Gastrocnemius medialis (tissue), 4 donors: Measurements from ENCODE around the gene ARHGEF19. TPM values are rescaled to one million over a fixed set of nuclear protein-coding genes. Genes with fewer than 3 reads are reported as not detected.

Experiments
- ATAC-seq, 2 donors: fragments of 150-250 bp; one replicate each; pipeline ENCODE4 v1.9.1; 2016
- DNase-seq, 2 donors: peaks; one replicate each; pipeline ENCODE4 v3.0.0-alpha.2; 2019
- H3K27ac ChIP-seq, 4 donors: fragments of 200-600 bp; sonication (generic); 1 replicate in 1 of 4; 2 replicates in 3 of 4; pipeline ENCODE4 v1.5.1; 2016 to 2018; ENCODE audit warnings: mild to moderate bottlenecking in 2 of 4, moderate library complexity in 1 of 4
- H3K27me3 ChIP-seq, 3 donors: fragments of 200-600 bp; sonication (generic) in 2 of 3; 1 replicate in 1 of 3; 2 replicates in 2 of 3; pipeline versions ENCODE4 v1.5.1 to v1.6.0; 2016 to 2019; ENCODE audit warnings: mild to moderate bottlenecking in 1 of 3, moderate library complexity in 1 of 3
- H3K36me3 ChIP-seq, 2 donors: fragments of 200-600 bp; sonication (generic) in 1 of 2; one replicate each; pipeline ENCODE4 v1.5.1; 2017 to 2018
- H3K4me1 ChIP-seq, 2 donors: fragments of 200-600 bp; sonication (generic) in 1 of 2; one replicate each; pipeline ENCODE4 v1.5.1; 2016 to 2017; ENCODE audit warnings: mild to moderate bottlenecking in 2 of 2
- H3K4me3 ChIP-seq, 4 donors: fragments of 200-600 bp; sonication (generic) in 3 of 4; 1 replicate in 1 of 4; 2 replicates in 3 of 4; pipeline ENCODE4 v1.5.1; 2016 to 2019; ENCODE audit warnings: mild to moderate bottlenecking in 2 of 4
- H3K9me3 ChIP-seq, 3 donors: fragments of 200-600 bp; sonication (generic) in 2 of 3; 1 replicate in 1 of 3; 2 replicates in 2 of 3; pipeline ENCODE4 v1.5.1; 2016 to 2019
- CTCF ChIP-seq, 5 experiments: fragments of 450-650 bp in 3 of 5; fragments of 200-600 bp in 2 of 5; sonication (generic) in 2 of 5; IDR thresholded peaks in 4 of 5; conservative IDR thresholded peaks in 1 of 5; 1 replicate in 4 of 5; 2 replicates in 1 of 5; pipeline ENCODE4 v1.5.1; 2016 to 2019; ENCODE audit warnings: antibody characterized with exemption in 5 of 5, mild to moderate bottlenecking in 3 of 5, moderate library complexity in 3 of 5
- POLR2A ChIP-seq, 2 donors: fragments of 450-650 bp; IDR thresholded peaks; one replicate each; pipeline ENCODE4 v1.6.1; 2017; ENCODE audit warnings: antibody characterized with exemption in 2 of 2, mild to moderate bottlenecking in 2 of 2, moderate library complexity in 2 of 2
- in situ Hi-C, 4 donors: fragments of 200-750 bp; cut with MboI; loops; one replicate each; pipeline versions ENCODE4 v1.15.0 to v1.8.0; 2017; ENCODE audit warnings: low sequenced_read_pairs in 4 of 4
- intact Hi-C: fragments of 100-400 bp; cut with DNase I; formaldehyde crosslinking; loops from one replicate; pipeline ENCODE4 v1.15.1; 2023; ENCODE audit warnings: low total_unique reads
- total RNA-seq, 4 donors: library from RNA; depleted of rRNA; stranded (reverse); fragments of >200 nt; gene quantifications; one replicate each; pipeline versions ENCODE4 v1.1.0 to v1.2.3, GENCODE V29; 2016

Gene ARHGEF19
- 1 to 10 TPM in 3 of 4 donors, under 1 TPM in 1; 0.68 to 3.0 (median 2.3) TPM for total RNA-seq

GRCh38 chr1:16212251-16212961 lies at the start of gene ARHGEF19:
Gene ARHGEF19, minus strand, starts transcription at chr1:16212652. Its CDS starts 3,598 bp downstream, at chr1:16209054.
- H3K9me3 ChIP-seq, result no peaks in the 10 kb centered on the region
- TF ChIP-seq CTCF (IDR thresholded peaks at IDR 0.05 in 4 of 5, conservative IDR thresholded peaks at IDR 0.05 in 1 of 5) (no peak), POLR2A (IDR thresholded peaks at IDR 0.05) (no peak)
- H3K27me3 ChIP-seq, result peaks cover 3 to 4% (median 4%) of the 10 kb centered on the region in 3 donors
- ATAC-seq (no peak), DNase-seq (no peak)
- H3K36me3 ChIP-seq, result no peaks in the 10 kb centered on the region
- H3K4me1 ChIP-seq, result peaks cover 11 to 12% of the 10 kb centered on the region in 2 donors
- in situ Hi-C loops, result no loop called here
- H3K4me3 ChIP-seq, result no peak within 1 kb of the TSS
- intact Hi-C loops, result no loop called here
- H3K27ac ChIP-seq, result no peak within 1 kb of the TSS

GRCh38 chr1:16262067-16262466 lies 49.6 kb upstream of the ARHGEF19 start:
- Histone ChIP-seq H3K27ac (no peak overlapping the region), H3K4me1 (peaks cover 10 to 16% of the 10 kb centered on the region in 2 donors), H3K36me3 (no peaks in the 10 kb centered on the region), H3K9me3 (no peaks in the 10 kb centered on the region), H3K4me3 (no peak overlapping the region), H3K27me3 (no peaks in the 10 kb centered on the region)
- intact Hi-C loops, result no loop called here
- TF ChIP-seq POLR2A (IDR thresholded peaks at IDR 0.05), result no peak
- TF ChIP-seq CTCF (IDR thresholded peaks at IDR 0.05 in 4 of 5, conservative IDR thresholded peaks at IDR 0.05 in 1 of 5), result no peak
- in situ Hi-C loops, result no loop called here
- DNase-seq (no peak), ATAC-seq (no peak)

- H3K4me3 ChIP-seq, result no peak overlapping the region
- intact Hi-C loops, result no loop called here
- ATAC-seq (no peak), DNase-seq (no peak)
- in situ Hi-C loops, result no loop called here
- H3K27ac ChIP-seq, result no peak overlapping the region
- H3K4me1 ChIP-seq, result peaks cover 1 to 7% of the 10 kb centered on the region in 2 donors
- peaks cover 0 to 7% of the 10 kb centered on the region in 2 donors for H3K36me3 ChIP-seq
- TF ChIP-seq CTCF (IDR thresholded peaks at IDR 0.05 in 4 of 5, conservative IDR thresholded peaks at IDR 0.05 in 1 of 5), result no peak
- no peak for TF ChIP-seq POLR2A (IDR thresholded peaks at IDR 0.05)
- no peaks in the 10 kb centered on the region for H3K27me3 ChIP-seq
- H3K9me3 ChIP-seq, result no peaks in the 10 kb centered on the region
Measured at GRCh38 chr1:16260814-16261213, 48.4 kb upstream of the ARHGEF19 start.

GRCh38 chr1:16258591-16259135 lies 46.2 kb upstream of the ARHGEF19 start:
- Histone ChIP-seq H3K9me3 (no peaks in the 10 kb centered on the region), H3K36me3 (peaks cover 0 to 18% of the 10 kb centered on the region in 2 donors), H3K27ac (no peak overlapping the region), H3K4me1 (peaks cover 8 to 12% of the 10 kb centered on the region in 2 donors), H3K4me3 (no peak overlapping the region), H3K27me3 (no peaks in the 10 kb centered on the region)
- in situ Hi-C loops, result no loop called here
- DNase-seq, result no peak
- intact Hi-C loops, result no loop called here
- TF ChIP-seq POLR2A (IDR thresholded peaks at IDR 0.05), result no peak
- no peak for TF ChIP-seq CTCF (IDR thresholded peaks at IDR 0.05 in 4 of 5, conservative IDR thresholded peaks at IDR 0.05 in 1 of 5)
- no peak for ATAC-seq
